Activated CD8-positive, alpha-beta T cell treated with anti-CD3 and anti-CD28 coated beads for 36 hours (primary cell): ENCODE results near the gene ADAM15. TPM values are rescaled to one million over a fixed set of nuclear protein-coding genes. Genes with fewer than 3 reads are reported as not detected.

Source experiments
- ATAC-seq: fragments of 200-7000 bp; cut with Tn5 transposase; one replicate; pipeline ENCODE4 v1.10.0; 2021; ENCODE audit warnings: mild to moderate bottlenecking, moderate library complexity
- CTCF ChIA-PET: fragments of 350-600 bp; sonication (Branson Sonifier 250); formaldehyde crosslinking; loops from one replicate; lab custom pipeline; 2021; ENCODE audit warnings: antibody characterized with exemption; lab: Charles Lee
- POLR2A ChIA-PET: fragments of 350-600 bp; sonication (Branson Sonifier 250); formaldehyde crosslinking; loops from one replicate; lab custom pipeline; 2021; ENCODE audit warnings: antibody characterized with exemption; lab: Charles Lee
- DNase-seq: peaks from one replicate; pipeline ENCODE4 v3.0.0-alpha.2; 2020
- H3K27ac Mint-ChIP-seq: one replicate; pipeline ENCODE4 v1.8.0; 2021; ENCODE audit warnings: mild to moderate bottlenecking, mixed read lengths
- H3K27me3 Mint-ChIP-seq: one replicate; pipeline ENCODE4 v1.8.0; 2021; ENCODE audit warnings: mixed read lengths
- H3K36me3 Mint-ChIP-seq: one replicate; pipeline ENCODE4 v1.8.0; 2021; ENCODE audit warnings: low read depth, mixed read lengths
- H3K4me1 Mint-ChIP-seq: one replicate; pipeline ENCODE4 v1.8.0; 2021; ENCODE audit warnings: low read depth, mixed read lengths
- H3K4me3 Mint-ChIP-seq: one replicate; pipeline ENCODE4 v1.8.0; 2021; ENCODE audit warnings: mild to moderate bottlenecking, moderate library complexity, mixed read lengths
- H3K9me3 Mint-ChIP-seq: one replicate; pipeline ENCODE4 v1.8.0; 2021; ENCODE audit warnings: mixed read lengths
- CTCF ChIP-seq: fragments of 200-600 bp; IDR thresholded peaks from one replicate; pipeline ENCODE4 v1.8.0; 2022; ENCODE audit warnings: antibody characterized with exemption, mild to moderate bottlenecking
- intact Hi-C: fragments of 100-400 bp; cut with micrococcal nuclease; formaldehyde crosslinking; loops from one replicate; pipeline ENCODE4 v1.10.0; 2022
- total RNA-seq, 2 experiments: library from RNA; stranded (reverse); gene quantifications; one replicate each; pipeline ENCODE4 v1.2.3, GENCODE V29; 2021

The ADAM15 gene
- total RNA-seq, 2 experiments from 2014 or later: 36.4 to 37.2 TPM

- Mint-ChIP-seq H3K9me3 (no peaks in the 10 kb centered on the region), H3K27me3 (peaks cover 43% of the 10 kb centered on the region), H3K4me1 (peaks cover 33% of the 10 kb centered on the region), H3K4me3 (peak overlapping the region; percentile 91), H3K36me3 (no peaks in the 10 kb centered on the region), H3K27ac (no peak overlapping the region)
- ATAC-seq (no peak), DNase-seq (peak; percentile 72)
- POLR2A ChIA-PET: interaction anchor here (0.6 to 2.0 kb wide), 6 partner anchors 15 to 89 kb away, joined by 3 to 12 read pairs (median 4); partner anchors contain the start of genes EFNA4 and KRTCAP2
- intact Hi-C loops: loop anchor here (2.0 kb wide), 2 partner anchors 21 to 43 kb away; partner anchors contain the start of genes EFNA1 and EFNA4
- CTCF ChIA-PET: interaction anchor here (0.8 to 5.5 kb wide), 26 partner anchors 9 to 605 kb away, joined by 3 to 278 read pairs (median 8); partner anchors contain the start of genes ADAM15, EFNA4, KRTCAP2 and LENEP
- TF ChIP-seq CTCF: no peak
Measured at GRCh38 chr1:155083865-155084721, 33.0 kb downstream of the ADAM15 start.

GRCh38 chr1:155084722-155085503 lies 33.8 kb downstream of the ADAM15 start:
- TF ChIP-seq CTCF: peak; percentile 89
- ChIA-PET CTCF (interaction anchor here (0.6 to 5.5 kb wide), 50 partner anchors 10 to 698 kb away, joined by 3 to 278 read pairs (median 5); partner anchors contain the start of genes ADAM15, DCST1, DCST2 and EFNA4), POLR2A (interaction anchor here (0.6 to 2.0 kb wide), 14 partner anchors 9 to 458 kb away, joined by 3 to 12 read pairs (median 4); partner anchors contain the start of genes EFNA4 and KRTCAP2)
- Mint-ChIP-seq H3K27ac (peak overlapping the region; percentile 94), H3K9me3 (no peaks in the 10 kb centered on the region), H3K36me3 (no peaks in the 10 kb centered on the region), H3K27me3 (peaks cover 35% of the 10 kb centered on the region), H3K4me1 (peaks cover 26% of the 10 kb centered on the region), H3K4me3 (peak overlapping the region; percentile 91)
- ATAC-seq (peak; percentile 78), DNase-seq (peak; percentile 97)
- intact Hi-C loops: loop anchor here (2.0 to 5.0 kb wide), 2 partner anchors 22 to 33 kb away; partner anchors contain the start of genes ADAM15 and EFNA4

GRCh38 chr1:155085504-155086127 lies 34.5 kb downstream of the ADAM15 start:
- peak; percentile 93 for DNase-seq
- POLR2A ChIA-PET: interaction anchor here (0.8 to 2.0 kb wide), 11 partner anchors 10 to 459 kb away, joined by 3 to 12 read pairs (median 4); partner anchors contain the start of genes EFNA4 and KRTCAP2
- H3K4me3 Mint-ChIP-seq: peak overlapping the region; percentile 91
- peaks cover 34% of the 10 kb centered on the region for H3K27me3 Mint-ChIP-seq
- no peak for TF ChIP-seq CTCF
- peak; percentile 57 for ATAC-seq
- H3K9me3 Mint-ChIP-seq: no peaks in the 10 kb centered on the region
- H3K36me3 Mint-ChIP-seq: no peaks in the 10 kb centered on the region
- H3K4me1 Mint-ChIP-seq: peaks cover 25% of the 10 kb centered on the region
- peak overlapping the region; percentile 94 for H3K27ac Mint-ChIP-seq
- CTCF ChIA-PET: interaction anchor here (0.7 to 5.5 kb wide), 45 partner anchors 9 to 699 kb away, joined by 3 to 278 read pairs (median 6); partner anchors contain the start of genes ADAM15, DCST1, DCST2 and EFNA4
- intact Hi-C loops: loop anchor here (2.0 to 5.0 kb wide), 2 partner anchors 23 to 33 kb away; partner anchors contain the start of genes ADAM15 and EFNA4

GRCh38 chr1:155086128-155086741 lies 35.1 kb downstream of the ADAM15 start:
- peak; percentile 100 for TF ChIP-seq CTCF
- H3K4me3 Mint-ChIP-seq: peak overlapping the region; percentile 91
- H3K9me3 Mint-ChIP-seq: no peaks in the 10 kb centered on the region
- DNase-seq: peak; percentile 93
- H3K27me3 Mint-ChIP-seq: peaks cover 31% of the 10 kb centered on the region
- ATAC-seq: peak; percentile 31
- H3K36me3 Mint-ChIP-seq: no peaks in the 10 kb centered on the region
- peak overlapping the region; percentile 65 for H3K27ac Mint-ChIP-seq
- ChIA-PET CTCF (interaction anchor here (0.6 to 5.5 kb wide), 18 partner anchors 9 to 526 kb away, joined by 3 to 278 read pairs (median 8); partner anchors contain the start of genes ADAM15, EFNA4, KRTCAP2 and TRIM46), POLR2A (interaction anchor here (1.0 to 2.0 kb wide), 5 partner anchors 12 to 141 kb away, joined by 3 to 12 read pairs (median 4); partner anchors contain the start of gene EFNA4)
- H3K4me1 Mint-ChIP-seq: peaks cover 22% of the 10 kb centered on the region
- intact Hi-C loops: loop anchor here (5.0 kb wide), 1 partner anchor 34 kb away; the partner anchor contains the start of gene ADAM15
